Hepatic stellate cell (primary cell): ENCODE results near the gene TRIB2.

Source experiments
- DNase-seq: peaks from one replicate; pipeline ENCODE4 v3.0.0; 2011; ENCODE audit warnings: low spot score

The TRIB2 gene

DNA sequence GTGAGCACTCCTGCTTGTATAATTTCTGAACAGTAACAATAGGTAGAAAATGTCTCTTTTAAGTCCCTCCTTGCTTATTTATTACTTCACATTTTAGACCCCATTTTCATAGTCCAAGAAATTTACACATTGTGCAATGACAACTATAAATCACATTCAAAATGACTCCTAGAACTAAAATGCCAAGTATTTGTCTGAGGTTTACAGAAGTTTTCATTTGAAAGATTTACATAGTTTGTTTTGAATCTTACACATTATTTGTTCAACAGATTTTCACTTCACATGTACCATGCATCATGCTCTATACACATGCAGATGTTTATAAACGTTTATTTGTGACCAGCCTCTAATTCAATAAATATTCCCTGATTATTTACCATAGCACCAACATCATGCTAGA lies 15.7 kb upstream of the TRIB2 start:
- no peak for DNase-seq

DNA sequence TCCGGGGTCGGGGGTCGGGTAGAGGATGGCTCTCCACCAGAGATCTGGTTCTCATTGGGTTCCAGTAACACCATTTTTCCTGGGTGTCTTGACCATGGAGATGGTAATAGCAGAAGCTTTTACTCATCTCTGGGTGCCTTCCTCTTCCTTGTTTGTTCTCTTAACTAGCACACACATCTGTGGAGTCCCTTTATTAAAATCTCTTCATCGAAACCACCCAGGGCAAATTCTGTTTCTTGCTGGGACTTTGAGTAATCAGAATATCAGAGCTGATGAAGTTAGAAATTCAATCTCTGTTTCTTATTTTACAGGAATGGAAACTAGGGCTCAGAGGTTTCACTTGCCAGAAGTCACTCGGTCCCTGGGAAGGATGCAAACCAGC lies 15.0 kb upstream of the TRIB2 start:
- DNase-seq, result no peak

DNA sequence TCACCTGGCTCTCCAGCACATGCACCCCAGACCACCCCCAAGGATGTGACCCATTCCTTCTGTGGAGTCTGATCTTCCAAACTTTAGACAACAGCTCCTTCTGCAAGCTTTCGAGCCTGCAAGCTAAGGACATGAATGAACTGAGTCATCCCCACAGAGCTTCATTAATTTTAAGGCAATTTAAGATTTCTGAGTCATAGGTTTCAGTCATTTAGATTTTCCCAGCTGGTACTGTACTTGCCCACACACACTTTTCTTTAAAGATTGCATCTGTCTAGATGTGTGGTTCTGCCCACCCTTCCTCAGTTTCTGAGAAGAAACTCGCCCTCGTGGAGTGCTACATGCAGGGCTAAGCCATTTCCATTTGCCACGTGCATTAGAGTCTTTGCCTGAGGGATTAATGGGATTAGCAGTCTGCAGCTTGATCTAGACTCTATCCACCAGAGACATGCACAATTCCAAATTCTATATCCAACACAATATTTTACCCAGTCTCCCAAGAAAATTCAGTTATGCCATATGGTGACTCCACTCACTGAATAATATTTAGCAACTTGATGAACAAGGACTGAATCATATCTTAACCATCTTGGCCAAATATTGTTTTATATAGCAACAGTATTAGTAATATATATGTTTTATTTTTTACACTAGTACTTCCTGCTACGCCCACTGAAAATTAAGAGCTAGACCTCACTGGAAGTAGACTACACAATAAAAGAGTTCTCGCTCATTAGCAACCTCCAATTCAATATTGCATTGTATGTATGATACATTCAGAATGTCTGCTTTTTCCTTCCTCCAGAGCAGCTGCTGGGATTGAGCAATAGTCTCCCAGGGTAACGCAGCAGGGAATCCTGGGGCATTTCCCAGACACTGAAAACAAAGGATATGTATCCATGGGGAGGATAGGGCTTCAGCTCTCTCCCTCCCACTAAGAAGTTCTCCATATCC lies 14.3 kb upstream of the TRIB2 start:
- DNase-seq, result no peak

DNA sequence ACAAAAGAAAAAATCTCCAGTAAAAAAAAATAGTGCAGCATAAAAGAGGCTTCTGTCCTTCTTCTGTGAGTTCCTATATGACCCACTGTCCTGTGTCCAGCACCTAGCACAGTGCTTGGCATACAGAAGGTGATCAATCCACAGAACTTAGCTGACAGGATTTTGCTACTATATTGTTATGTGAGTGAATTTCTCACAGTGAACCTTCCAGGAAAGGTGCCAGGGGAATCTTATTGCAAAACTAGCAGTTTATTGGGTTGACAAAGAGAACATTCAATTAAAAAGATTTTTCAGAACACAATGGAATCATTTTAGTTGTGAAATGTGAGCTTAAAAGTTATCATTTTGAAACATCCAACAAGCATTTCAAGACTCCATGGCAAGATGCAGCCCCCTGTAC lies 12.4 kb upstream of the TRIB2 start:
- DNase-seq, result no peak

DNA sequence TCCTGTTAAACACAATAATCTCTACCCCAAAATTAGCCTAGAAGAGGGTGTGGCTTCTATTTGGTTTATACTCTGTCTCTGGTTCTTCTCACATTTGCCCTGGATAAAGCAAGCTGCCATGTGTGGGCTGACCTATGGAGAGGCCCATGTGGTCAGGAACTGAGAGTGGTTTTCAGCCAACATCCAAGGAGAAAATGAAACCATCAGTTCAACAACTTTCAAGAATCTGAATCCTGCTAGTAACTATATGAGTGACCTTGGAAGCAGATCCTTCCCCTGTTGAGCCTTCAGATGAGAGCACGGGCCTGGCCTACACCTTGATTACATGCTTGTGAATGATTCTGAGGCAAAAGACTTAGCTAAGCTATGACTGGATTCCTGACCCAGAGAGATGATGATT lies 11.5 kb upstream of the TRIB2 start:
- no peak for DNase-seq

DNA sequence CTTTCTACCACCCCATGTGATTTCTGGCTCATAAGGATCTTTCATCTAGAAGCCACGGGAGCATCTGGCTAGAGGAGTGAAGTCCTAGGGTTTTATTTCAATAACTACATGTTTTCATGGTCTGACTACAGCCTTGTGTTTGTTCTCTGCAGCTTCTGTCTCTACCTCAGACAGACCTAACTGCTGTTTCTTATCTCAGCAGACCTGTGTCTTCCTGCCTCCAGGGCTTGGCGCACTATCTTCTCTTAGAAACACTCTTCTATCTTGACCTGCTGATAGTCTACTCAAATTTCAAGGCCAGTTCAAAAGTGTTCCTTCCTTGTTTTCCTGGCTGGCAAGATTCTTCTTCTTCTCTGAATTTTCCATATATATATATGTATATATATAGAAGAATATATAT lies 11.0 kb upstream of the TRIB2 start:
- no peak for DNase-seq

DNA sequence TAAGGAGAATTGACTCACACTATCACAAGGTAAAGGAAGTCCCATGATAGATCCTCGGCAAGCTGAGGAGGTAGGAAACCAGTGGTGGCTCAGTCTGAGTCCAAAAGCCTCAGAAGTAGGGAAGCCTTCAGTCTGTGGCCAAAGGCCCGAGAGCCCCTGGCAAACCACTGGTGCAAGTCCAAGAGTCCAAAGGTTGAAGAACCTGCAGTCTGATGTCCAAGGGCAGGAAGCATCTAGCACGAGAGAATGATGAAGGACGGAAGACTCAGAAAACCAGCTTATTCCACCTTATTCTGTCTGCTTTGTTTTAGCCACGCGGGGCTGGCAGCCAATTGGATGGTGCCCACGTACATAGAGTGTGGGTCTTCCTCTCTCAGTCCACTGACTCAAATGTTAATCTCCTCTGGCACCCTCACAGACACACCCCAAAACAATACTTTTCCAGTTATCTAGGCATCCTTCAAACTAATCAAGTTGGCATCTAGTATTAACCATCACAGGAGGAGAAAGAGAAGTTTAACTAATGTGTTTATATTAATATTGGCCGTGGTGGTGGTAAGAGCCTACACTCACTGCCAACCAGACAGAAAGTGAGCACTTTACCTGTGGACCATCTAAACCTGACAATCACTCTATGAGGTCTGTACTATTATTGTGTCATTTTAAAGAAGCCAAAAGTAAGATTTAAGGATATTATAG lies 8.1 kb upstream of the TRIB2 start:
- no peak for DNase-seq

DNA sequence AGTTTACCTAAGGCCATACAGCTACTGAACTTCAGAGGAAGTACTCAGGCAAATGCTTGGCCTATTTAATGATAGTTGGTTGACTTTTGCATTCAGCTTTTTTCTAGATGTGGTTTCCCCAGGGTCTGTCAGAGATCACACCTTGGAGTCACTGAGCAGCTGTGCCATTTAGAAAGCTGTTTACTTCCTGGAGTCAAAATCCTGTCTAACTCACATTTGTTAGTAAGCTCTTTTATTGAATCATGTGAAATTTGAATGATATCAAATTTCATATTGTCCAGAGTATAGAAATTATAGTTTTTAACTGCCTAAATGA lies 7.6 kb upstream of the TRIB2 start:
- DNase-seq, result no peak

DNA sequence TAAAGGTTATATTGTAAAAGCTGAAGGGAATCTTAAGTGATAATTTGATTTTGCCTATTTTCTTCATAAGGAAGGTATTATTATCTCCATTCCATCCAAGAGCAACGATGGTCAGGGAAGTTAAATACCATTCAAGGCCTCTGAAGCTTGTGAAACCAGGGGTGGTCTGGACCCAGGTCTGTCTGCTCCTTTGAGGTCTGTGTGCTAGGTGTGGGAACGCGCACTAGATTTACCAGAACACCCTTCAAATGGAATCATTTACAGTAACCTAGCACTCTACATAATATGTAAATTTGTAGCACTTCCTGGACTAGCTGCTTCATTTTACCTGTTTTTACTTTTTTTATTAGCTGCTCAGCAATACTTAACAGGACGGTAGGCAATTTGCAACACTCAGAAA lies 6.4 kb upstream of the TRIB2 start:
- DNase-seq, result no peak

DNA sequence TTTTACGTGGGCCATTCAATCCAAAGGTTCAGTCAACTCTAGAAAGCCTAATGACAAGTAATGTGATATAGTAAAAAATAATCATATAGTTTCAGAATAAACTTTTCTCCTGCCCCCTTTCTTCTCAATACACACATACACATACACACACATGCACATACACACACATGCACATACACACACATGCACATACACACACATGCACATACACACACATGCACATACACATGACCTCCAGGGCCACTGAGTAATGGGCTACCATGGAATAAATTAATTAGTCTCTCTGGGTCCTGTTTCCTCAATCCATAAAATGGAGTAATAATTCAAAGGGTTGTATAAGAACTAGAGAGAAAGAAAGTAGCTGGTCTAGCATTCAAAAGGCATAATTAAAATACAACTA lies 5.4 kb upstream of the TRIB2 start:
- DNase-seq, result no peak

DNA sequence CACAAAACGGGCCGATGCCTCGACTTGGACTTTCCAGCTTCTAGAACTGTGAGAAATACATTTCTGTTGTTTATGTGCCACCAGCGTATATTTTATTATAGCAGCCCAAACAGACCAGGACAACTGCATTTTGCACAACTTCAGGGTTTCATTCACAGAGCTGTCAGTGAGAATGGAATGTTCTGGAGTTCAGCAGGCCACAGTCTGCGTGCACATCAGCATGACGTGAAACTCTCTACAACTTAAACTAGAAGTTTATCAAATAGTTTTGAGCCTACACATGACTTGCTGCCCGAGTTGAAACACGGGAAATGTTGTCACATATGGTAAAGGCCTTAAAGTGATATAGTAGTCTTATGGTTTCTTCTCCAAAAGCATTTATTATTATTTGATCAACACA lies 3.9 kb upstream of the TRIB2 start:
- no peak for DNase-seq

DNA sequence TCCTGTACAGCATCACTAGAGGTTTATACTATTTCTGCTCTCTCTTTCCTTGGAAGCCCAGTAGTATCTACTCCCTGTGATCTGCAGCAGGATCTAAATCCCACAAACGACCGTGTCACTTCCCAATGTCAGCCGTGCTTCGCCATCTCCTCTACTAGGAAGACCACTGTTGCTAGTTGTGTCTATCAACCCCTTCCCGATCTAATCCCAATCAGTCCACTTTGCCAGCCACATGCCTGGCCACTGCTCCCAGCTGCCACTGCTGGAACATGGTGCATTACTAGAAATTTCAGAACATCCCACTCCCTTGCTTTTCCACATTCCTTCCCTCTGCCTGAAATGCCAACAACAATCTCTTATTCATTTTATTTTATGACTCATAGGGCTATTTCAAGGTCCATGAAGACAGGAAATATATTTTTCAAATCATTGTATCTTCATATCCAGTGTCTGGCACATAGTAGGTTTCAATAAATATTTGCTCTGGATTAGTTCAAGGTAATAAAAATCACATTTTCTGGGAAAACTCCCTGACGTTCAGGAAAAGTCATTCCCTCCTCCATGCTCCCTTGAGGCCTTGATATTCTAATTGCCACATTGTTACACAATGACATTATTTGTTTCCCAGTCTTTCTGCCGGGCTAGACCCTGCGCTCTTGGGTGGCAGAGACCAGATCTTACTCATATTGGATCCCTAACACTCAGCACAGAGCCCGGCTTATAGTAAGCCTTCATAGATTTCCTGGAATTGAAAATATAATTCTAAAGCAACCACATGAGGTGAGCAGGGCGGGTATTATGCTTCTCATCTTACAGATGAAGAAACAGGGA lies 2.1 kb upstream of the TRIB2 start:
- DNase-seq, result no peak

DNA sequence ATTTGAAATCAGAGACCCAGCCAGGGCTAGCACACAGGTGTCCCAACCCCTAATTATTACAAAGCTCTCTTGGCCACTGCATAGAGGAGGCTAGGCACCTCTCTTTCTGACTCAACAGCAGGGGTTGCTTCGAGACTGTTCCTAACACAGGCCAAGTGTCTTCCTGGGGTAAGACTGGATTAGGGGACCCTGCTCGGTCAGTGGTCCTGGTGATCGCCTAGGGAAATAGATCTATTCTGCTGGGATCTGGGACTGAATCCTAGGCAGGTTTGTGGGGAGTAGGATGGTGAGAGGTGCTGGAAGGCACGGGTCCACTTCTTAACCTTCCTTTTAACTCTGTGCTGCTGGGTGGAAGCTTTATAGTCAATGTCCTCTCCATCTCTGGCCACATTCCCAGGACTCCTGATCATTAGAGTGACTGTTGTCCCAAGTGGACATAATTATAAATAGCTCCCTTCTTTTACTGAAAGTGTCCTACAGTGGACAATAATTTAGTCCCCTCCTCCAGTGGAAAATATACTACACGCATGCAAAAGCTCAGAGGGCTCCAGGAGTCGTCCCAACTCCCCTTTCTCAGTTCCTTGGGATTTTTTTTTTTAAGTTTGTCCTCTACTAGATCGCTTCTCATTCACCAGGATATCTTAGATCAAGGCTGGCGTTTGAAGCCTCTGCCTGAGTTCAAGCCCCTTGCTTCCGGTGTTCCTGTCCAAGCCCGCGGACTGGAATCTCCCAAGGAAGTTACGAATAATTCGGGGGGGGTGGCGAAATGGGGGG lies 1.3 kb upstream of the TRIB2 start:
- DNase-seq, result no peak

DNA sequence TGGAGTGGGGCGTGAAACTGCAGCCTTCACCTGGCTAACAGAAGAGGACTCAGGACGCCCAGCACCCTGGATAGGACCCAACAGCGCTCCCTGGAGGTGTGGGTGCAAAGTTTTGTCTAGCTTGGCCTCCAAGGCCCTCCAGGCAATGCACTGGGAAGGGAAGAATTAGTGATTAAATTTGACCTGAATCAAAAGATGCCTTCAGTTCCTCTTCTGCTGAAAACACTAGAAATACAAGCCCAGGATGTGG lies 779 bp upstream of the TRIB2 start:
- no peak for DNase-seq

DNA sequence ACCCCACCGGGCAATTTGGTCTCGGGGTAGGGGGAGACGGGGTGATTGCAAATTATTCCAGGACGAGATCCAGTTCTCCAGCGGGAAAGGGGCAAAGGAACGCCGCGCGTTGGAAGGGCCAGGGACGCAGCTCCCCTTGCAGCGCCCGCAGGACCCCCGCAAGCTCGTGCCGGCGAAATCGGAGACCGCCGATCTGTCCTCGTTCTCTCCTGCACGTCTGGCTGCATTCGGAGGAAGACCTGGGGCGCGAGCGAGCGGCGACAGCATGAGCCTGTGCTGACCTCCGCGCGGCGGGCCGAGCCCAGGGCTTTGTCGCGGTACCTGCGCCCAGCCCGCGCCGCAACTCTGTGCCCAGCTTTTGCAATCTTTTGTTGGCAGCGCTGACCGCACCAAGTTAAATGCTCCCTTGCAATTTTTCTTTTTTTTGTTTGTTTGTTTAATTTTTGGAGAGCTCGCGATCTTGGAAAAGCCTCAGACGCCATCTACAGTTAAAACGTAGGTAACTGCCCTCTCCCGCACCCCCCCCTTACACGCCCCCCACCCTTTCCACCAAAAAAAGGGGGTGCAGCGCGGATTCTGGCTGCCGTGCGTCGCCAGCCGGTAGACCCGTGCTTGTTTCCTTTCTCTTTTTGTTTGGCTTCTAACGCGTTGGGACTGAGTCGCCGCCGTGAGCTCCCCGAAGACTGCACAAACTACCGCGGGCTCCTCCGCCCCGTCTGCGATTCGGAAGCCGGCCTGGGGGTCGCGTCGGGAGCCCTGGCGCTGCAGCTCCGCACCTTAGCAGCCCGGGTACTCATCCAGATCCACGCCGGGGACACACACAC lies 667 bp downstream of the TRIB2 start:
- no peak for DNase-seq

DNA sequence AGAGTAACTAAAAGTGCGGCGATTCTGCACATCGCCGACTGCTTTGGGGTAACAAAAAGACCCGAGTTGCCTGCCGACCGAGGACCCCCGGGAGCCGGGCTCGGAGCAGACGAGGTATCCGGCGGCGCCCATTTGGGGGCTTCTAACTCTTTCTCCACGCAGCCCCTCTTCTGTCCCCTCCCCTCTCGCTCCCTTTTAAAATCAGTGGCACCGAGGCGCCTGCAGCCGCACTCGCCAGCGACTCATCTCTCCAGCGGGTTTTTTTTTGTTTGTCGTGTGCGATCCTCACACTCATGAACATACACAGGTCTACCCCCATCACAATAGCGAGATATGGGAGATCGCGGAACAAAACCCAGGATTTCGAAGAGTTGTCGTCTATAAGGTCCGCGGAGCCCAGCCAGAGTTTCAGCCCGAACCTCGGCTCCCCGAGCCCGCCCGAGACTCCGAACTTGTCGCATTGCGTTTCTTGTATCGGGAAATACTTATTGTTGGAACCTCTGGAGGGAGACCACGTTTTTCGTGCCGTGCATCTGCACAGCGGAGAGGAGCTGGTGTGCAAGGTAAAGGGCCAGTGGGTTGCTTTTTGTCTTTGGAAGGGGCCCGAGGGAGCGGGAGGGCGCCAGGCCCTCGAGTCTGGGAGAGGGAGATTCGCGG lies 1.4 kb downstream of the TRIB2 start:
- DNase-seq, result no peak

DNA sequence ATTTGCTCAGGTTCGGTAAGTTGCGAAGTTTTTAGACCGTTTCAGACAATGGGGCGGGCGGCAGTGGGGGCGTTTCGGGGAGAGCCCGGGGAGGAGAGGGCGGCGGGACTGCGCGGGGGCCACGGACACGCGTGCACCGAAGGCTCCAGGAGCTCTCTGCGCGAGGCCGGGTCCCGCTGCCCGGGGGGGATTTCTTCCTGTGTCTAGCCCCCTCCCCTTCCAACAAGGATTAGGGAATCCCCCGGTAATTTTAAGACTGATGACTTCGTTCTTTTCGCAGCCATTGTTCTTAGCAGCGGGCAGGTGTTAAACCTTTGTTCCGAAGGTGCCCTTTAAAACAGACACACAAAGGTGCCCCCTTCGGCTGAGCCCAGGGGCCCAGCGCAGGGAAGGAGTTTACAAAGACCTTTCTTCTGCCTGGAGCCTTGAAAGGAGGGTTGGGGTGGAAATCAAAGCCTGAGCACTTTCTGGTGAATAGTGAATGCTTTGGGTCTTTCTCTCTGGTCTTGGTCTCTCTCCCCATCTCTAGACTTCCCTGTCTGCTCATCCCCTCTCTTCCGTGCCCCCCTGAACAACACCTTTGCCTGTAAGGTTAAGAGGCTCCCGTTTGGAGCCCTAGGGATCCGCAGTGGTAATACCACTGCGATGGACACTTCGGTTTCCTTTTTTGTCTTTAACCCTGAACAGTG lies 2.1 kb downstream of the TRIB2 start:
- no peak for DNase-seq

DNA sequence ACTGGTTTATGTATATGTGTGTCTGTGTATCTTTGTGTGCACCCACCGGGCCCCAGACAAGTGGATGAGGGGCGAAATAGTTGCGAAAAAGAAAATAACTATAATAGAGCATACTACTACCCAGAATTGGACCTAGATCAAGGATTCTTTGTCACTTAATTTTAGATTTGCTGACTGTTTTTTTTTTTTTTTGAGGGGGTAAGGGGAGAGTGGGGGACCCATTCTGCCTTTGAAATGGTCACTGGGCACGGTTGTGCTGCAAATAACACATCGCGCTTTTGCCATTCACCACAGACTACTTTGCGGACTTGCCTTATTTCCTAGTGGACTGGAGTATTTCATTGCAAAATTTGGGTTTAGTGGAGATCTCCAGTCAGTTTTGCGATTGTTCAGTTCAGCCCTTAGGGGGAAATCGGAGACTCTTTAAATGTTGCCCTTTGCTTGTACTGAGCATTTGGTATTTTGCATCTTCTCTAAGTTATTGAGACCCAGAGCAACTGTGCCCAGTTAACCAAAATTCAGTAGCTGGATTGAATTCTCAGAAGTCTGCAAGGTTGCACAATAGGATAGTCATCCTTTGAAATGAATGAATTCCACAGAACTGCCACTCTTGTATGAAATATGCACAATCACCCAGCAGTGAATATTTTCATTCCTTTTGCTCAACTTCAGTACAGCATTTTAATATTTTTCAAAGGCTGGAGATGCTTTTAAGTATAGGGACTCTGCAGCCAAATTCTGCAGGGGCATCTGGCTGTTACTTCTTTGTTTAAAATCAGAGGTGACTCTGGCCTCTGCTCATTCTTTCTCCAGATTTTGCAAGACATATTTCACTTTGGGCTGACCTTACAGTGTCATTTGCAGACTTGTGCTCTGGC lies 2.9 kb downstream of the TRIB2 start:
- DNase-seq, result no peak

DNA sequence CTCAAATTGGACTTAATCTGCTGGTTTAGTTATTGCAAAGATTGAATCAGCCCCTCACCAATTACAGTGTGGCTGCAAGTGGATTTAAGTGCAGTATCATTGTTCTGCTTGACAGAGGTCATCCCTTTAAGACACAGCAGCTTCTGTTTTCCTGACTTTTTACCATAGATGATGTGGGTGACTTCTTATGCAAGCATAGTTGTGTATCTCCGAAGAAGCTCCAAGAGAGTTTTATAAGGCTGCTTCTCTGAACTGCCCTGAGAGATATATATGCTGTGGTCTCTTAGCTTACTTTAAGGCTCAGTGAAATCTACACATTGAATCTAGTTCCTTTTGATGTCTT lies 3.5 kb downstream of the TRIB2 start:
- no peak for DNase-seq
